GM19240 (cell line): ENCODE measurements around the gene PDPK1.
"Not testable (repeated sequence)": the region's sequence is repeated elsewhere in the genome, so short reads cannot be mapped to it uniquely, and the experiment has no call there.

ENCODE experiments used
- DNase-seq: peaks from one replicate; pipeline ENCODE4 v3.0.0; 2011; ENCODE audit warnings: low spot score; ENCODE audit not compliant: insufficient read length

PDPK1 gene

GRCh38 chr16:2523801-2524231 is 14.0 kb upstream of the PDPK1 start:
- DNase-seq: no peak

DNA sequence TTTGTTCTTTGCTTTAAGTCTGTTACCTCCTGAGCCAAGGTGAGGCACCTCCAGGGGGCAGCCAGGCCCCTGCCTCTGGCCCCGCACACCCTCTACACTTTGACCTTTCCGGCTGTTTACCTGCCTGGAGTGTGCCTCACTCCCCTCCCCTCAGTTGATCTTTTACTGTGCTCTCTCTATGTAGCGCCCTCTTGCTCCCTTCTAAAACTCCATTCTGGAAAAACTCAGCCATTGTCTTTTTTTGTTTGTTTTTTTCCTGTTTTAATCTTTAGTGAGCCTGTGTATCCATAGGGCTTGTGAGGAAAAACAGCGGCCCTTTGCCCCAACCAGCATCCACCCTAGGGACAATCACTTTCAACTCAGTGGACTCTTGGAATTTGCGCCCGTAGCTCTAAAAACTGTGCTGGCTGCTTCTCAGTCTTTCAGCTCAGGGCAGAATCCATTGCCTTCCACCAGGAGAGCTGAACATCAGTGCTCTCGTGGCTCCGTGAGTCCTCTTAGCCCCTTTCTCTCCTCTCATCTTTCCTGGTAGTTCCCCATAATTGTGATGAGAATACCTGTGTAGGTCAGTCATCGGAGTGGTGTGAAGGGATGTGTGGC is 13.4 kb upstream of the PDPK1 start:
- no peak for DNase-seq

GRCh38 chr16:2526135-2526534 is 11.7 kb upstream of the PDPK1 start:
- no peak for DNase-seq

DNA sequence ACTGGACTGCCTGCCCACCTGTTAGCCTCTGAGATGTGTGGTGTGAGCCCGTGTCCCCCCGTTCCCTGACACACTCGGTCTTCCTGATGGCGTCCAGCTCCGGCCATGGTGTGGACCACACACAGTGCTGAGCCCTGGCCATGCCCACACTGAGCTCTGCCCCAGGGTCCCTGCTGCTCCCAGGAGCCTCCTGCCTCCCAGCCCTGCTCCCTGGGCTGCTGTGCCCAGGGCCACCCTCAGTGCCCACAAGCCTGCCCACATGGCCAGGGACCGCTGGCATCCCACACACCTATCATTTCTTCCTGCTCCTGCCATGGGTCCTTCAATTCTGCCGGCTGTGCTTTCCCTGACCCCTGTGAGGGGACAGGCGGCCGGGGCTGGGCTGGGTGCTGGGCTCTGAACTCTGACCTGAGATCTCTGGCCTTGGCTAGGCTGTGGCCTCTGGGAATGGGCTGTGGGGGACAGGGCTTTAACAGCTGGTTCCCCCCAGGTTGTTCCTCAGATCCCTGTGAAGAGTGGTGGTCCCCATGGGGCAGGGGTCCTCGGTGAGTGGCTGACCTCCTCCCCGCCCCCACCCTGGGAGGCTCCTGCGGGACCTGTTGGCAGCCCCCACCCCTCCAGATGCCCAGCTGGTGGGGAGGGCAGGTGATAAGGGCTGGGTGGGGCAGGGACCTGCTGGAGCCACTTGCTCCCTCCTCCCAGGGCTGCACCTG is 10.6 kb upstream of the PDPK1 start:
- no peak for DNase-seq

- DNase-seq: no peak
Observed at GRCh38 chr16:2527784-2528100, 10.1 kb upstream of the PDPK1 start.

GRCh38 chr16:2528161-2529060 is 9.4 kb upstream of the PDPK1 start:
- no peak for DNase-seq

GRCh38 chr16:2529061-2529931 is 8.5 kb upstream of the PDPK1 start:
- no peak for DNase-seq

DNA sequence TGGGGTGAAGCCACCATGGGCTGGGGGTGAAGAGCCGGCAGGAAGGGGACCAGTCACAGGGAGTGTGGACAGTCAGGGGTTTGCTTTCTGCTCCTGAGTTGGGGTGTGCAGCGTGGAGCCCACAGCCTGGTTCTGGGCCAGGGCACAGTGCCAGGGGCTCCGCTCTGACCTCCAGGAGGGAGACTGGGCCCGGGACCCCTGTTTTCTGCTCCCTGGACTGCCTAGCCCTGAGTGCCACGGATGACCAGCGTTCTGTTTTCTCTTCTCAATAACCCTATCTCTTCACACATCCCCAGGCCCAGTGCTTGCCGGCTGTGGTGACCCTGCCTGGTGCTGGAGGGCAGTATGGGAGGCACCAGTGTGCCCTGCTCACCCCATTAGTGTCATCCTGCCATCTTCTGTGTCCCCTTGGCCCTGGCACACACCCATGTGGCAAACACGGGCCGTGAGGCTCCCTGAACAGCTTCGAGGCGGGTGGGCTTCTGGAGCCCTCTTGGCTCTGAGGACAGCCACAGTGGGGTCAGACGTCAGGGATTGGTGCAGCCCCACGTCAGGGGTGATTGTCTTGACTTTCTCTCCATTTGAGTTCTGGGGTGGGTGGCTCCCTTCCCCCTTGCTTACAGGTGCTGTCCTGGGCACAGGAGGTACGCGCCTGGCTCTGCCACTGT is 7.7 kb upstream of the PDPK1 start:
- DNase-seq: no peak

DNA sequence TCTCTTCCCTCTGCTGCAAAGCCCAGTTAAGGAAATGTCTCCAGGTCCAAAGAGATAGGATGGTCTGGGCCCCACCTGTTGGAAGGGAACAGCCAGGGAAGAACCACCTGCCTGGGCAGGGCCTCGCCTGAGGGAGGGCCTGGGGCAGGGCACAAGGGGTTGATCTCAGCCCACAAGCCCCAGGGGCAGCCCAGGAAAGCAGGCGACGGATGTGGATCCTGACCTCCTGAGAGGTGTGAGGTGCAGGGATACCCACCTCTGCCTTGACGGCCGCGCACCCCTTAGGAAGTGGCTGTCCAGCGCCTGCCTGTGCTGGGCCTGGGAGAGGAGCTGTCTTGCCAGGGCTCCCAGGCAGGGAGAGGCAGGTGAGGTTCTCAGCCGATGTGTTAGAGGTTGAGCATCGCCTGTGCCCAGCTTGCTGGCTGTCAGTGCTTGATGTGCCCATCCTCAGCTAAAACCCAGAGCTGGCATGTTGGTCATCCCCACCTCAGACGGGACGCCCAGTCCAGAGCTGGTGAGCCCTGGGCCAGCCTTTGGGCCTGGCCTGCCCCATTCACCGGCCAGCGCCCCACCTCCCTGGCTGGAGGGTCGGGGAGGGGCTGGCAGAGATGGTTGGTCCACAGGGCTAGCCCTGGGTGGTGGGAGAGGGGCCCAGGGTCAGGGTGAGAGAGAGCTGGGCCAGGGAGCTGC is 7.0 kb upstream of the PDPK1 start:
- no peak for DNase-seq

DNA sequence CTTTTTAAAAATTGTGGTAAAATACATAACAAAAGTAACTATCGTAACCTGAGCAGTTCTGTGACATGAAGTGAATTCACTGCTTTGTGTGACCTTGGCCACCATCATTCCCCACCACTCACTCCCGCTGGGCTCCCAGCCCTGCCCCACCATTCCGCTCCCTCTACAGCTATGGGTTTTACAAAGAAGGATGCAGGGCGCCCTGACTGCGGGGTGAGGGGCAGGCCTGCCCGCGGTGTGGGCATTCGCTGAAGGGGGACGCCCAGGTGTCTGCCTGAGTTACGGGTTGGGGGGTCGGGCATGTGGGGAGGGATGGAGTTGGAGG is 6.5 kb upstream of the PDPK1 start, which contains the start of gene CEMP1:
TSS of gene CEMP1 (minus strand) at position 38 of the 325 bp plus-strand sequence. CDS start 335 bp downstream, outside the sequence.
- DNase-seq: no peak

GRCh38 chr16:2531696-2532493 is 5.9 kb upstream of the PDPK1 start:
- DNase-seq: peak; percentile 97

- no peak for DNase-seq
Observed at GRCh38 chr16:2532494-2533141, 5.2 kb upstream of the PDPK1 start.

- not testable (repeated sequence) for DNase-seq
Observed at GRCh38 chr16:2533142-2533755, 4.6 kb upstream of the PDPK1 start.

- DNase-seq: no peak
Observed at GRCh38 chr16:2533912-2534311, 3.9 kb upstream of the PDPK1 start.

GRCh38 chr16:2534335-2534734 is 3.5 kb upstream of the PDPK1 start:
- not testable (repeated sequence) for DNase-seq

DNA sequence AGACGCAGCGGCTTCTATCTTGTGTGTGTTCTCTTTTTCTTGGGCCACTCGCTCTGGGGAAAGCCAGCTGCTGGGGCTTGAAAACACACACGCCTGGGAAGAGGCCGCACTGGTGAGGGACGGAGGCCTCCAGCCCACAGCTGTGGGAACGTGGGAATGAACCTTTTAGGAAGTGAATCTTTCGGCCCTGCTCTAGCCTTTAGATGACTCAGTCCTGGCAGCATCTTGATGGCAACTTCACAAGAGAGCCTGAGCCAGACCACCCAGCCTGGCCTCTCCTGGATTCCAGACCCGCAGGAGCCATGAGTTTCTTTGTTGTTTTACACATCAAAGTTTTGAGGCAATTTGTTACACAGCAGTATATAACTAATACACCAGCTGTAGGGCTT is 2.2 kb upstream of the PDPK1 start:
- no peak for DNase-seq

DNA sequence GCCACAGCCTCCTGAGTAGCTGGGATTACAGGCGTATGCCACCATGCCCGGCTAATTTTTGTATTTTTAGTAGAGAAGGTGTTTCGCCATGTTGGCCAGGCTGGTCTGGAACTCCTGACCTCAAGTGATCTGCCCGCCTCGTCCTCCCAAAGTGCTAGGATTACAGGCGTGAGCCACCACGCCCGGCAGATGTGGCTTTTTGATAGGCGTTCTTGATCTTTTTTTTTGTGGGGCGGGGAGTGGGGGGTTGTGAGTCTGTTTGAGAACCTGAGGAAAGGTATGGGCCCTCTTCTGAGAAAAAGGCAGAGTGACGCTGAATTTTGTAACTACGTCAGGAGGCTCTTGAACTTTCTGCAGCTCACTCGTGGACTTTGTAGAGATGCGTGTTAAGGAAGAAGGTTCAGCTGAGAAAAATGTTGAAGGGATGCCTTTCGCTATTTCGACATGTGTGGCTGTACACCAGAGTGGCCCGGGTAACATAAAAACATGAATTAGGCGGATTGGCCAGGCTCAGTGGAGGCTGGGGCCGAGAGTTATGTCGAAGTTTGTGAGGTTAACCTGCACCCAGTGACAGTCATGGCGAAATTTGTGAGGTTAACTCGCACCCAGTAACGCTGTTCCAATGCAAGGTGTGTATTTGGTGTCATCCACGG is 1.5 kb downstream of the PDPK1 start:
- DNase-seq: not testable (repeated sequence)
